Mesenchymal stem cell (in vitro differentiated cells and primary cell): ENCODE measurements around the gene PLEKHO2.
A peak's percentile ranks its signal among the peaks of the same experiment; 100 is the strongest.

Experiments
- DNase-seq: peaks from one replicate; pipeline ENCODE4 v3.0.0-alpha.2; 2013
- H2AFZ ChIP-seq: one replicate; pipeline ENCODE4 v1.6.1; 2013; ENCODE audit warnings: low read depth, mild to moderate bottlenecking, control low read depth, inconsistent platforms, low read length, moderate library complexity
- H2AK5ac ChIP-seq: 2 replicates; pipeline ENCODE4 v1.6.1; 2013; ENCODE audit warnings: low read length, moderate library complexity, mild to moderate bottlenecking, inconsistent platforms; ENCODE audit not compliant: severe bottlenecking
- H2BK120ac ChIP-seq: one replicate; pipeline ENCODE4 v1.6.1; 2013; ENCODE audit warnings: low read depth, mild to moderate bottlenecking, inconsistent platforms, low read length, moderate library complexity
- H2BK12ac ChIP-seq, 2 experiments: one replicate each; pipeline ENCODE4 v1.6.1; 2013; ENCODE audit warnings: inconsistent platforms in 2 of 2, low read length in 2 of 2, mild to moderate bottlenecking in 2 of 2, moderate library complexity in 2 of 2, control low read depth in 1 of 2
- H2BK15ac ChIP-seq: one replicate; pipeline ENCODE4 v1.6.1; 2013; ENCODE audit warnings: mild to moderate bottlenecking, low read depth, inconsistent platforms; ENCODE audit not compliant: poor library complexity, severe bottlenecking
- H2BK5ac ChIP-seq: 2 replicates; pipeline ENCODE4 v1.6.1; 2013; ENCODE audit warnings: low read depth, mild to moderate bottlenecking, low read length, control low read depth, inconsistent platforms; ENCODE audit not compliant: poor library complexity, severe bottlenecking
- H3K14ac ChIP-seq, 2 experiments: one replicate each; pipeline ENCODE4 v1.6.1; 2013; ENCODE audit warnings: inconsistent platforms in 2 of 2, low read length in 2 of 2, control low read depth in 1 of 2, mild to moderate bottlenecking in 1 of 2, moderate library complexity in 1 of 2
- H3K18ac ChIP-seq, 2 experiments: one replicate each; pipeline ENCODE4 v1.6.1; 2013; ENCODE audit warnings: inconsistent platforms in 2 of 2, low read length in 2 of 2, control low read depth in 1 of 2, low read depth in 1 of 2, mild to moderate bottlenecking in 1 of 2
- H3K23ac ChIP-seq, 2 experiments: one replicate each; pipeline ENCODE4 v1.6.1; 2013; ENCODE audit warnings: inconsistent platforms in 2 of 2, low read length in 2 of 2, mild to moderate bottlenecking in 2 of 2, moderate library complexity in 2 of 2, control low read depth in 1 of 2
- H3K27ac ChIP-seq: 2 replicates; pipeline ENCODE4 v1.5.1; 2013; ENCODE audit warnings: mild to moderate bottlenecking, moderate library complexity, low read length, control low read depth, inconsistent platforms; ENCODE audit not compliant: poor library complexity, severe bottlenecking
- H3K27me3 ChIP-seq, 2 experiments: 2 replicates each; pipeline versions ENCODE4 v1.6.1 to v1.7.0; 2013; ENCODE audit warnings: low read length in 2 of 2, mild to moderate bottlenecking in 2 of 2, moderate library complexity in 2 of 2, control low read depth in 1 of 2, inconsistent platforms in 1 of 2; ENCODE audit not compliant: control insufficient read depth in 1 of 2, insufficient read depth in 1 of 2
- H3K36me3 ChIP-seq, 2 experiments: 2 replicates each; pipeline versions ENCODE4 v1.6.1 to v1.7.0; 2013; ENCODE audit warnings: low read length in 2 of 2, control low read depth in 1 of 2, inconsistent platforms in 1 of 2, low read depth in 1 of 2, mild to moderate bottlenecking in 1 of 2; ENCODE audit not compliant: insufficient read depth in 2 of 2, control insufficient read depth in 1 of 2
- H3K4ac ChIP-seq, 2 experiments: one replicate each; pipeline ENCODE4 v1.6.1; 2013; ENCODE audit warnings: inconsistent platforms in 2 of 2, low read length in 2 of 2, mild to moderate bottlenecking in 2 of 2, moderate library complexity in 2 of 2, control low read depth in 1 of 2, low read depth in 1 of 2
- H3K4me1 ChIP-seq: 2 replicates; pipeline ENCODE4 v1.6.1; 2013; ENCODE audit warnings: low read depth, low read length, control low read depth; ENCODE audit not compliant: control insufficient read depth, insufficient read depth
- H3K4me2 ChIP-seq: 2 replicates; pipeline ENCODE4 v1.6.1; 2013; ENCODE audit warnings: low read length, mild to moderate bottlenecking, inconsistent platforms; ENCODE audit not compliant: poor library complexity, severe bottlenecking
- H3K4me3 ChIP-seq, 2 experiments: 2 replicates each; pipeline versions ENCODE4 v1.5.1 to v1.7.0; 2013; ENCODE audit warnings: low read length in 2 of 2, mild to moderate bottlenecking in 2 of 2, control low read depth in 1 of 2, low read depth in 1 of 2; ENCODE audit not compliant: insufficient read depth in 1 of 2
- H3K79me1 ChIP-seq: replicated peaks from 2 replicates; pipeline ENCODE4 v1.6.1; 2013; ENCODE audit warnings: mild to moderate bottlenecking, control low read depth, low read length, inconsistent platforms; ENCODE audit not compliant: poor library complexity, severe bottlenecking
- H3K9ac ChIP-seq: 2 replicates; pipeline ENCODE4 v1.7.0; 2013; ENCODE audit warnings: mild to moderate bottlenecking, low read length, moderate library complexity
- H3K9me3 ChIP-seq: 2 replicates; pipeline ENCODE4 v1.7.0; 2013; ENCODE audit warnings: mild to moderate bottlenecking, low read length; ENCODE audit not compliant: control insufficient read depth
- H4K8ac ChIP-seq: one replicate; pipeline ENCODE4 v1.6.1; 2013; ENCODE audit warnings: inconsistent platforms, mild to moderate bottlenecking, low read length, moderate library complexity
- H4K91ac ChIP-seq: one replicate; pipeline ENCODE4 v1.6.1; 2013; ENCODE audit warnings: mild to moderate bottlenecking, low read length, inconsistent platforms
- WGBS: methylation state at CpG from one replicate; pipeline ENCODE4 v1.1.7; 2013; ENCODE audit warnings: mixed read lengths; 5-methylcytosine and 5-hydroxymethylcytosine counted together

PLEKHO2 gene

DNA sequence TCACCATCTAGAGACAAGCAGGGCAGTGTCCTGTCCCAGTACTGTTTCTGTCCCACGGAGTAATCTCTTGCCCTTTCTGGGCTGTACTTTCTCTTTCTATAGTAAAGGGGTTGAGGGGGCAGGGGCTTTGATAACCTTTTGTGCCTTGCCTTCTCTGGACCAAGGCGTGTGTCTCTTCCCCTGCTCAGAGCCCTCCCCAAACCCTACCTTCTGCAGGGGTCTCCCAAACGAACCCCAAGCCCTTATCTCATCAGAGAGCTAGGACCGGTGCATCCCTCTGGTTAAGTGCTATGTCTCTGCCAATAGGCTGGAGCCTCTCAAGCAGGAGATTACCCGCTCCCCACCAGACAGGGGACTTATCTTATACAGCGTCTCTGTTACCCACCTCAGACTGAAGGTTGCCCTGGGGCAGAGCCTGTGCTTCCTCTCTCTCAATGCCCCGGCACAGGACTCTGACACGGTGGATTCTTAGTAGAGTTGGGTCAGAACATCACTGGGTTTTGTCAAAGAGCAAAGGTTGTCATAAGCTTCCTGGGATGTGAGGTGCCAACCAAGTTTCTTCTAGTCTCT is 2.9 kb downstream of the PLEKHO2 start:
- Histone ChIP-seq H3K4me2 (no peak overlapping the region), H3K79me1 (peaks cover 27% of the 10 kb centered on the region), H2BK120ac (no peak overlapping the region), H3K14ac (no peak overlapping the region), H3K27me3 (no peaks in the 10 kb centered on the region), H3K18ac (no peak overlapping the region), H4K91ac (no peak overlapping the region), H3K27ac (peak overlapping the region; percentile 15), H2BK12ac (no peak overlapping the region), H3K4me1 (peaks cover 40% of the 10 kb centered on the region), H2AFZ (no peak overlapping the region), H3K4me3 (peak overlapping the region in 1 of 2 experiments; percentile 99), H3K9ac (peak overlapping the region; percentile 95), H3K36me3 (peaks cover 4 to 26% of the 10 kb centered on the region in 2 experiments), H2BK5ac (no peak overlapping the region), H3K9me3 (no peaks in the 10 kb centered on the region), H3K4ac (no peak overlapping the region), H3K23ac (no peak overlapping the region), H2BK15ac (no peak overlapping the region), H2AK5ac (peak overlapping the region; percentile 30), H4K8ac (no peak overlapping the region)
- WGBS: 55% methylated on average over 8 of the region's 8 CpGs
- DNase-seq: no peak

DNA sequence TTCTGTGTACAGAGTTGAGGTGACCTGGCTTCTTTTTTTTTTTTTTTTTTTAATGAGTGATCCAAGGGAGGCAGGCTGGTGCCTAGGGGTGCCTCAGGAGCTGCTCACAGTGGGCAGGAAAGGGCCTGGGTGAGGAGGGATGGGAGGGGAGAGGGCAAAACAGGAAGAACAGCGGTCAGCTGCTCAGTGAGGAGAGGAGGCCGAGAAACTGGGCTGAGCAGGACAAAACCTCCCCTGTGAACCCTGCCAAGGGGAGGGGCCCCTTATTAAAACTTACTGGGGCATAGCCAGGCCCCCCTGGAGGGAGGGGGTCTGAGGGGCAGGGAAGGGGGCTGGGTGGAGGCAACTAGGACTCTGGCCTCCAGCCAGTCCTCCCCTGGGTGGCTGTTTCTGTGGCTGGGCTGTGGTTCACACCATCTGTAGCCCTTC is 3.5 kb downstream of the PLEKHO2 start:
- H3K27me3 ChIP-seq: no peaks in the 10 kb centered on the region
- no peak overlapping the region for H2BK5ac ChIP-seq
- 42% methylated on average over 2 of the region's 2 CpGs for WGBS
- H4K8ac ChIP-seq: no peak overlapping the region
- peaks cover 40% of the 10 kb centered on the region for H3K4me1 ChIP-seq
- H3K23ac ChIP-seq: no peak overlapping the region
- H3K9me3 ChIP-seq: no peaks in the 10 kb centered on the region
- peaks cover 4 to 31% of the 10 kb centered on the region in 2 experiments for H3K36me3 ChIP-seq
- H2BK12ac ChIP-seq: no peak overlapping the region
- no peak for DNase-seq
- peaks cover 27% of the 10 kb centered on the region for H3K79me1 ChIP-seq
- peak overlapping the region; percentile 15 for H3K27ac ChIP-seq
- no peak overlapping the region for H3K14ac ChIP-seq
- no peak overlapping the region for H2AFZ ChIP-seq
- H3K4me3 ChIP-seq: peak overlapping the region in 1 of 2 experiments; percentile 99
- peak overlapping the region in 1 of 2 experiments; percentile 30 for H3K18ac ChIP-seq
- H2BK120ac ChIP-seq: no peak overlapping the region
- no peak overlapping the region for H4K91ac ChIP-seq
- peak overlapping the region; percentile 18 for H3K4me2 ChIP-seq
- no peak overlapping the region for H3K4ac ChIP-seq
- H2AK5ac ChIP-seq: no peak overlapping the region
- peak overlapping the region; percentile 95 for H3K9ac ChIP-seq
- no peak overlapping the region for H2BK15ac ChIP-seq

DNA sequence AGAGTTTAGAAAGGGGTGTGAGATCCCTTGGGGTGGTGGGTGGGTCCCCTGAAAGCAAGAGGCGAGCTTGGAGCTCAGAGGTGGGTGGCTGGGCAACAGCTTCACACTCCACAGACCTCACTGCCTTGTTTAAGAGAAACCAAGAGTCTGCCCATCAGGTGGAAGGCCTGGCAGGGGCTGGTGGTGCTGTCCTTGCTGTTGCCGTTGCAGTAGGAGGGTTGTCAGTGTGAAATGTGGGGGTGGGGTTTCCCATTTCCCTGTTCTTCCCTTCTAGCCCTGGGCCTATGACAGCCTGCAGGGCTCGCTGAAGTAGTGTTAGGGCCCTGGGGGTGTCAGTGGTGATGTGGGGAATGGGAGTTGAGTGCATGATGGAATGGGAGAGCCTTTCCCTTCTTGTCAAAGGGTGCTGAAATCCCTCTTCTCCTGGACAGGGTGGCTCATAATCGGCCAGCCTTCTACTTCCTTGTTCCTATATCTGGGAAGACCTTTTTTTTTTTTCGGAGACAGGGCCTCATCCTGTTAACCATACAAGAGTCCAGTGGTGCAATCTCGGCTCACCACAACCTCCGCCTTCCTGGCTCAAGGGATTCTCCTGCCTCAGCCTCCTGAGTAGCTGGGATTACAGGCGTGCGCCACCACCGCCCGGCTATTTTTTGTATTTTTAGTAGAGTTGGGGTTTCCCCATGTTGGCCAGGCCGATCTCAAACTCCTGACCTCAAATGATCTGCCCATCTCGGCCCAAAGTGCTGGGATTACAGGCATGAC is 4.3 kb downstream of the PLEKHO2 start:
- Histone ChIP-seq H3K27me3 (no peaks in the 10 kb centered on the region), H4K8ac (no peak overlapping the region)
- 93% methylated on average over 12 of the region's 13 CpGs for WGBS

DNA sequence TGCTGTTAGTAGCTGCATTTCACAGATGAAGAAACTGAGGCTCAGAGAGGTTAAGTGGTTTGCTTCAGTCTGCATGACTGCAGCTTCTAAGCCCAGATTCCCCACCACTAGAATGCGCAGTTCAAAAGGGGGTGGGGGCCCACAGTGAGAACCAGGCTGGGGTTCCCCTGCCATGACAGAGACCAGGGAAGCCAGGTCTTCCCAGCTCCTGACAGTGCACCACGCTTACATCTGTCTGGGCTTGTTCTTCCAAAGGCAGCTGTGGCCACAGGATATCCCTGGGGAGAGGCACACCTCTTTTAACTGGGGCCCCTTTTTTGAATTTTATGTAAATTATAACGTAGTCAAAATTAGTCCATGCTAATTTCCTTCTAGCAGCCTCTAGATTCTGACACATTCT is 5.3 kb downstream of the PLEKHO2 start:
- peaks cover 44% of the 10 kb centered on the region for H3K4me1 ChIP-seq
- no peak overlapping the region for H3K23ac ChIP-seq
- no peak overlapping the region for H3K4ac ChIP-seq
- no peak overlapping the region for H3K4me3 ChIP-seq
- no peak for DNase-seq
- H3K79me1 ChIP-seq: peaks cover 27% of the 10 kb centered on the region
- H2AK5ac ChIP-seq: no peak overlapping the region
- no peak overlapping the region for H3K18ac ChIP-seq
- no peak overlapping the region for H2BK12ac ChIP-seq
- H4K91ac ChIP-seq: no peak overlapping the region
- H2BK120ac ChIP-seq: no peak overlapping the region
- H2BK15ac ChIP-seq: no peak overlapping the region
- H3K14ac ChIP-seq: no peak overlapping the region
- no peak overlapping the region for H2AFZ ChIP-seq
- no peak overlapping the region for H4K8ac ChIP-seq
- no peak overlapping the region for H2BK5ac ChIP-seq
- no peak overlapping the region for H3K27ac ChIP-seq
- 100% methylated on average over 2 of the region's 3 CpGs for WGBS
- peaks cover 7 to 41% of the 10 kb centered on the region in 2 experiments for H3K36me3 ChIP-seq
- H3K4me2 ChIP-seq: no peak overlapping the region
- H3K9me3 ChIP-seq: no peaks in the 10 kb centered on the region
- H3K27me3 ChIP-seq: no peaks in the 10 kb centered on the region
- no peak overlapping the region for H3K9ac ChIP-seq

More for the DNA sequence above, 4.3 kb downstream of the PLEKHO2 start:
- peak overlapping the region; percentile 26 for H2BK15ac ChIP-seq
- peak overlapping the region; percentile 31 for H2AK5ac ChIP-seq
- no peak overlapping the region for H2AFZ ChIP-seq
- peak overlapping the region in 1 of 2 experiments; percentile 5 for H3K4ac ChIP-seq
- H3K18ac ChIP-seq: peak overlapping the region in 1 of 2 experiments; percentile 37
- no peak overlapping the region for H2BK5ac ChIP-seq
- no peak for DNase-seq
- no peak overlapping the region for H3K27ac ChIP-seq
- H3K4me1 ChIP-seq: peaks cover 37% of the 10 kb centered on the region
- H3K4me3 ChIP-seq: peak overlapping the region in 1 of 2 experiments; percentile 99
- H3K9ac ChIP-seq: peak overlapping the region; percentile 95
- peak overlapping the region; percentile 64 to 67 for H2BK12ac ChIP-seq
- H3K4me2 ChIP-seq: no peak overlapping the region
- H3K14ac ChIP-seq: peak overlapping the region in 1 of 2 experiments; percentile 44
- peaks cover 27% of the 10 kb centered on the region for H3K79me1 ChIP-seq
- H3K9me3 ChIP-seq: no peaks in the 10 kb centered on the region
- peaks cover 7 to 39% of the 10 kb centered on the region in 2 experiments for H3K36me3 ChIP-seq
- H3K23ac ChIP-seq: peak overlapping the region in 1 of 2 experiments; percentile 41
- no peak overlapping the region for H2BK120ac ChIP-seq
- H4K91ac ChIP-seq: no peak overlapping the region
